Measurements from ENCODE around the gene APOA4. TPM values are rescaled to one million over a fixed set of nuclear protein-coding genes. Genes with fewer than 3 reads are reported as not detected.
A peak's percentile ranks its signal among the peaks of the same experiment; 100 is the strongest.

The APOA4 gene
- not detected for total RNA-seq

DNA sequence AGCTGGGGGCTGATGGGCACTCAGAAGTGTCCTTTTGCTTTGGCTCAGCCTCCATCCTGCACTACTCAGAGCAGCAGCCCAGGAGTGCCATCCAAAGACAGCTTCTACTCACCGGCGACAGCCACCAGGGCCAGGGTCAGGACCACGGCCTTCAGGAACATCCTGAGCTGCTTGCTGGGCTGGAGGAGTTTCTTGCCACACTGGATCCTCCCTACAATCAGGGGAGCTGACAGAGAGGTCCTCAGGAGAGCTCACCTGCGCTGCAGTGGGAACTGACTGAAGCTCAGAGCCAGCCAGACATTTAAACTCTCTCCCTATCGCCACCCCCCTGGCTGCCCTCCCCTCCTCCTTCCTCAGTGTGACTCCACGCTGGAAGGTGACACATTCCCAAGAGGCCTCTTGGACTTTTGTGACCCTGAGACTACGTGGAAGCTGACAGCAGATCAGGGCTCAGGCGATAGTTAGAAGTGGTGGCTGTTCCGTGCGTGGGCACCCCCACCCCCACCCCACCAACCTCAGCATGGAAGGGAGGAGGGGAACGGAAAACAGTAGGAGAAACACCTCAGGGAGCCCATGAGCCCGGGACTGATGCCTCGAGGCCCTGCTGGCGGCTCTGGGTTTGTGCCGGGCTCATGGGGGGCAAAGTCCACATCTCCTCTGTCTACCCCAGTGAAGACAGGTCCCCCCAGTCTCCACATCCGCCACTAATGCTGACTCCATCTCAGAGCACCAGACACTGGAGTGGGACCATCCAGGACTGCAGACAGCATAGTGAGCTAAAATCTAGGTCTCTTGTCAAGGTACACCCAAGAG lies at the start of gene APOA4:
Gene APOA4, minus strand, starts transcription at position 274 of the 813 bp plus-strand sequence. Its CDS starts 113 bp downstream, at position 161.
- no peaks in the 10 kb centered on the region for H3K9me3 Mint-ChIP-seq

DNA sequence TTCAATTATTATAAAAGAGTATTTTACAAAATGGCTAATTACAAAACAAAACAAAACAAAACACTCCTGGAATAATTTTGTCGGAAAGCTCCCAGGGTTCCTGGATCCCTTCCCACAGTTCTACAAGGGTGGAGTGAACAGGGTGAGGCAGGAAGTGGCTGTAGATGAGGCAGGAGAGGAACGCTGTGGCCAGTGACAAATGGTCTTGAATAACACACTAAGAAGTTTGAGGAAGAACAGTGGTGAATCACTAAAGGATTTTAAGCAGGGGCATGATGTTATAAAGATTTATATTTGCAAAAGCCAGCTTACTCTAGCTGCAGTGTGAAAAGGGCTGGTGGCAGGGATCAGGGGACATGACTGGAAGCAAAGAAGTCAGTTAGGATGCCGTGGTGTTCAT lies 48.1 kb upstream of the APOA4 start:
- H3K27ac Mint-ChIP-seq: no peak overlapping the region
- H3K9me3 Mint-ChIP-seq: no peaks in the 10 kb centered on the region
- H3K36me3 Mint-ChIP-seq: peaks cover 1% of the 10 kb centered on the region
- no peaks in the 10 kb centered on the region for H3K27me3 Mint-ChIP-seq
- H3K4me3 Mint-ChIP-seq: no peak overlapping the region
- H3K4me1 Mint-ChIP-seq: peaks cover 4% of the 10 kb centered on the region
- DNase-seq: no peak

More for the DNA sequence above, at the start of gene APOA4:
- H3K36me3 Mint-ChIP-seq: no peaks in the 10 kb centered on the region
- no peak for DNase-seq
- H3K27ac Mint-ChIP-seq: no peak within 1 kb of the TSS
- no peaks in the 10 kb centered on the region for H3K27me3 Mint-ChIP-seq
- H3K4me3 Mint-ChIP-seq: no peak within 1 kb of the TSS
- H3K4me1 Mint-ChIP-seq: no peaks in the 10 kb centered on the region

DNA sequence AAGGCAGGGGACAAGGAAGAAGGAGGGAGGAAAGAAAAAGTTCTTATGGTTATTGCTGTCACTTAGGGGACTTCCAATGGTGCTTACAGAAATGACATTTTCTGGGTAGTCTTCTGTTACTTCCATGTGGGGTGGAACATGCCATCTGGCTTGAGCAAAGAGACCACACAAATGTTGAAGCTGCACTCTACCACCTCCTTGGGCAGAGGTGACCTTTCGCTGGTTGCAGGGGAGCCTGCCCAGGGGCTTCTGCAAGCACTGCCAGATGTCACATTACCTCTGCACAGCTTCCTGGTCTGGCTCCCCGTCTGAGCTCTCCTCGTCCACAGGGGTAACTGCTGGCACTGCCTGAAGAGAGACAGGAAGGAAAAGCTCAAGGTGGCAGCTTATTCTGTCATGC lies 47.0 kb upstream of the APOA4 start:
- Mint-ChIP-seq H3K9me3 (no peaks in the 10 kb centered on the region), H3K4me1 (peaks cover 4% of the 10 kb centered on the region), H3K27ac (no peak overlapping the region), H3K4me3 (no peak overlapping the region), H3K27me3 (no peaks in the 10 kb centered on the region), H3K36me3 (peaks cover 1% of the 10 kb centered on the region)
- DNase-seq: no peak

DNA sequence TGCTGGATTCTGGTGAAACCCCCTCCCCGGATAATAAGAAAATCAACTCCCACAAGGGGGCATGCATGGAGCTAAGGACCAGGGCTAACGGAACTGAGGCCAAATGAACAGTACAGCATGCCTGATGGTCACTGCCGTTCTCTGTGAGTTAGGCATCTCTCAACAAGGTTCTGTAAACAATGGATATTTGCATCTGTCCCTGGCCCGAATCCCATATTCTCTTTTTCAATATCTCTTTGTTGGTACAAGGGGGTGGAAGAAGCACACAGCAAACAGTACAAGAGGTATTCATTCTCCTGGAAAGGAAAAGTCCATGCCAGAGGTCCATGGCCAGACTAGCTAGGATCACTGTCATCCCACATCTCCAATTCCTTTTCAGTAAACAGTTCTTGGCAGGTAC lies 46.5 kb upstream of the APOA4 start:
- Mint-ChIP-seq H3K27ac (no peak overlapping the region), H3K27me3 (no peaks in the 10 kb centered on the region), H3K9me3 (no peaks in the 10 kb centered on the region)

DNA sequence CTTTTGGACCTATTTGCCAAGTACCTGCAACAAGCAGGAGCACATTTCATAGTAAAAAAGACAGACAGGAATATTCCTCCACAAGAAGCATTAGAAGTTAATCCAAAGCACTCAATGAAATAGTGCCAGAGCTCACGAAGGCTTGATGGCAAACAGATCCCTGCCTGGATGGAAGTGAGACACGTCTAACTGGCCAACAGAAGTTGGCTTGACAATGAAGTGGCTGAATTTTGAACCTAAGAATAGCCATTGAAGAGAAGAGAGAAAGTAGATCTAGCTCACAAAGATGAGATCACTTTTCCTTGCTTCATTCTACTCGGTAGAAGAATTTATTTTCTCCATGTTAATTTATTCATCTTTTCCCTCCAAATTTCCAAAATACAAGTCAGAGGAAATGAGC lies 45.0 kb upstream of the APOA4 start:
- H3K27ac Mint-ChIP-seq: no peak overlapping the region
- no peak for DNase-seq
- H3K36me3 Mint-ChIP-seq: peaks cover 6% of the 10 kb centered on the region
- H3K4me3 Mint-ChIP-seq: no peak overlapping the region
- H3K9me3 Mint-ChIP-seq: no peaks in the 10 kb centered on the region
- no peaks in the 10 kb centered on the region for H3K27me3 Mint-ChIP-seq
- H3K4me1 Mint-ChIP-seq: peaks cover 4% of the 10 kb centered on the region

More for the DNA sequence above, 46.5 kb upstream of the APOA4 start:
- Mint-ChIP-seq H3K4me1 (peaks cover 4% of the 10 kb centered on the region), H3K4me3 (no peak overlapping the region), H3K36me3 (peaks cover 1% of the 10 kb centered on the region)
- no peak for DNase-seq

DNA sequence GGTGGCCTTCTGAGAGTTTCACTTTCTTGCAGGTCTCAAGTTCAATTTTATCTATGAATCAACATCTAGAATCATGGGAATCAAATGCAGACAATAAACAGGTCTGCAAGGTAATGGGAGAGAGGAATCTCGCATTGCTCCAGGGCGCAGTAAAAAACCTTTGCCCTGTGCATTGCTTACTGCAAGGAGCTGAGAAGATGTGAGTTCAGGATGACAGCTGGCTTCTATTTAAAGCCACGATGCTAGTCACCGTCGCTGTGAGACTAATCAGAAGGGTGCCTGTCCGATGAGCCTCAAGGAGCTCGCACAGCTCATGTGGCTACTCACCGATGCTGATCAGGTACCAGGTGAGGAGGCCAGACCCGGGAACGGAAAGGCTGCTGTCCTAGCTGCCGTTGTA lies 44.5 kb upstream of the APOA4 start:
- peaks cover 4% of the 10 kb centered on the region for H3K4me1 Mint-ChIP-seq
- no peak overlapping the region for H3K27ac Mint-ChIP-seq
- no peak for DNase-seq
- no peaks in the 10 kb centered on the region for H3K9me3 Mint-ChIP-seq
- peaks cover 6% of the 10 kb centered on the region for H3K36me3 Mint-ChIP-seq
- no peaks in the 10 kb centered on the region for H3K27me3 Mint-ChIP-seq
- no peak overlapping the region for H3K4me3 Mint-ChIP-seq

DNA sequence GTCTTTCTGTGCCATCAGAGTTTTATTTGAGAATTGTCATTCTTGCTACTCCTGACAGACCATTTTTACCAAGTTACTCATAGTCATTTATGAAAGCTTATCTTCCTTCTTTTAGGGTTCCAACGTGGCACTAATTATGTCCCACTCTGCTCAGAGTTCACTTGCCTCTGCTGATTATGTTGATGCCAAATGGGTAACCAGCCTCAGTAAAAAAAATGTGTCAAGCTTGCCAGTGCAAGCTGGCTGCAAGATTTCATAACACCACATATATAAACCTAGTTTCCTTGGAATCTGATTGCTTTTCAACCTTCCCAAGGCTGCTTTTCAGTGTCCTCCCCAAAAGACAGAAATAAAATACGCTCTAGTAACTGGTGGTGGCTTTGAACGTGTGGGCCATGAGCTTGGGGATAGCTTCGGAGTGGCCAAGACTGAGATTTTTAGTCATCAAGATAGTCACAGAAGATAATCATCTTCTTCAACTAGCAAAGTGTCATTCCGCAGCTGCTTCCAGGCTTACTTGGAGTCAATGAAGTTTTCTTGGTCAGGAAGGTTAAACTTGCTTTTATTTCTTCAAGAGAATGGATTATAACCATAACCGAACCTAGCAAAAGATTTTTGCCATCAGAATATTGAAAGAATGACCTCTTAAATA lies 43.8 kb upstream of the APOA4 start:
- no peaks in the 10 kb centered on the region for H3K9me3 Mint-ChIP-seq
- no peak for DNase-seq
- no peaks in the 10 kb centered on the region for H3K27me3 Mint-ChIP-seq
- peaks cover 6% of the 10 kb centered on the region for H3K36me3 Mint-ChIP-seq
- no peak overlapping the region for H3K4me3 Mint-ChIP-seq
- no peak overlapping the region for H3K27ac Mint-ChIP-seq
- peaks cover 4% of the 10 kb centered on the region for H3K4me1 Mint-ChIP-seq

DNA sequence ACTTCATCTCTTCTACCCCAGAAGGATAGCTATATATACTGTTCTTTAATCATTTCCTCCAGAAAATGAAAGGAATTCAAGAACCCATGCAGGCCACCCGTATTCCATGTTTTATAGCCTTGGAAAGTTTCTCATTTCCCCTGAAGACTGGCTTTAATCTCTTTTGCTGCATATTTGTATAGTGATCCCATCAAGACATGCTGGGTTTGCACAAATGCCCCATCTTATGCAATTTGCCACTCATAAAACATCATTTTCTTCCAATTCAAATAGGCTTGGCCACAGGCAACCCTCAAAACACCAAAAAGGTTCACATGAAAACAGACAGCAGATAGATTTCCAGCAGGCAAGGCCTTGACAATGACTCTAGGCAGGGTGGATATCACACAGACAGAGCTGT lies 42.6 kb upstream of the APOA4 start:
- H3K36me3 Mint-ChIP-seq: peaks cover 15% of the 10 kb centered on the region
- H3K4me1 Mint-ChIP-seq: peaks cover 4% of the 10 kb centered on the region
- no peak for DNase-seq
- H3K27me3 Mint-ChIP-seq: no peaks in the 10 kb centered on the region
- H3K9me3 Mint-ChIP-seq: no peaks in the 10 kb centered on the region
- no peak overlapping the region for H3K4me3 Mint-ChIP-seq
- no peak overlapping the region for H3K27ac Mint-ChIP-seq

DNA sequence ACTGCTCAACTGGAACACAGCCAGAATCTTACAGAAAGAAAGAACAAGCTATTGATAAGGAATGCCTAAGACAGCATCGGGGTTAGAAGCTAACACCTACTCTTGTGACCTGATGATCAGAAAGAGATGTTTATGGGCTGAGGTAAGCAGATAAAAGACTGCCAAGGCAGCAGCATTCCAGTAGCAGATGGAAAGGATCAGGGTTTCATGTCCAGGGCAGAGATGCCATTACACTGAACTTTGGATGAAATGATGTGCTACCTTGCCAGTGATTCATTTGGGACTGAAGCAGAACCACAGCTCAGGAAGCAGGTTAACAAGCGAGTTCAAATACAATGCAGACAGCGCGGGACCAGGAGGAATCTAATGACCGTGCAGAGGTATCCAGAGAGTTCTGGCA lies 41.4 kb upstream of the APOA4 start:
- Mint-ChIP-seq H3K4me3 (no peak overlapping the region), H3K36me3 (peaks cover 17% of the 10 kb centered on the region), H3K4me1 (no peaks in the 10 kb centered on the region), H3K27me3 (no peaks in the 10 kb centered on the region), H3K9me3 (no peaks in the 10 kb centered on the region), H3K27ac (no peak overlapping the region)
- no peak for DNase-seq

DNA sequence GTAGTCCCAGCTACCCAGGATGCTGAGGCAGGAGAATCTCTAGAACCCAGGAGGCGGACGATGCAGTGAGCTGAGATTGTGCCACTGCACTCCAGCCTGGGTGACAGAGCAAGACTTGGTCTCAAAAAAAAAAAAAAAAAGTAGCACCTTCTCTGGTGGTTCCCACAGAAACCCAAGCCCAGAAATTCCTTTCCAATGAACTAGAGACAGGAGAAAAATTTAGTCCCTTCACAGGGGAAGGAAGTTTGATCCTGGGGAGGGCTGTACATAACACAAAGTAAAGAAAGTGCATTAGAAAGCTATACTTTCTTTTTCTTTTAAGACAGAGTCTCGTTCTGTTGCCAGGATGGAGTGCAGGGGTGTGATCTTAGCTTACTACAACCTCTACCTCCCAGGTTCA lies 39.8 kb upstream of the APOA4 start:
- H3K36me3 Mint-ChIP-seq: peaks cover 19% of the 10 kb centered on the region
- no peaks in the 10 kb centered on the region for H3K4me1 Mint-ChIP-seq
- no peaks in the 10 kb centered on the region for H3K27me3 Mint-ChIP-seq
- no peak for DNase-seq
- no peak overlapping the region for H3K27ac Mint-ChIP-seq
- H3K9me3 Mint-ChIP-seq: no peaks in the 10 kb centered on the region
- H3K4me3 Mint-ChIP-seq: no peak overlapping the region

DNA sequence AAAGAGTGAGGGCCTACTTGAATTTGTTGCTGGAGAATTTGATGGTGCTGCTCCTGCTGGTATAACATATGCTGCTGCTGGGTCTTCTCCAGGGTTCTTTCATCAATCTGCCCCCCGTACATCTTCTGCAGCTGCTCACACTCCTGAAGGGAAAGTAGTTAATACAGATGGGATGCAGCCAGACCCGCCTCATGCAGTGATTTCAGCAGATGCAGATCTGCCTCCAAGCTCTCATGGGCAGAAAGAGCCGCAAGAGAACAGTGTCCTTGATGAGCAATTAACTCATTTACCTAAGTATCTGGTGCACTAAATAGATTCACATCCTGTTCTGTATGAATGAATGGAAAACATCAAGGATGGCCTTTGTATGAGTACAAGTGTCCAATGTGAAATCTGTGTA lies 39.1 kb upstream of the APOA4 start:
- Mint-ChIP-seq H3K4me3 (no peak overlapping the region), H3K27ac (no peak overlapping the region), H3K9me3 (no peaks in the 10 kb centered on the region), H3K4me1 (peaks cover under 1% of the 10 kb centered on the region), H3K36me3 (peaks cover 19% of the 10 kb centered on the region), H3K27me3 (no peaks in the 10 kb centered on the region)
- no peak for DNase-seq

DNA sequence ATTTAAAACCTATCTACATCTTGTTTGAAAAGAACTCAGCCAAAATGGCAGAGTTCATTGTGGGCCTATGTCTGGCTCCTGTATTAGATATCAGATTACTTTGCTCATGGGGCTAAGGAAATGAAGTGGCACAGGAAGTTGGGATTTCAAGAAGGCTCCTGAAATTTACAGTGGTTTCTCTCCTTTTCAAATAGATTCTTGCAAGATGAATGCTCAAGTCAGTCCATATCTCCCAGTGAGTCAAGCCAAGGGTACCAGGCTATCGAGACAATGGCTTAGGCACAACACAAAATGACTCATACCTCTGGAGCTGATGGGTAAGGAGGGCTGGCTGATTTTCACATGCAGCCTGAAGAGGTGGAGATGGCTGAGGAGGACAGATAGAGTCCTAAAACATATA lies 38.4 kb upstream of the APOA4 start:
- peaks cover 19% of the 10 kb centered on the region for H3K36me3 Mint-ChIP-seq
- no peak overlapping the region for H3K27ac Mint-ChIP-seq
- no peak for DNase-seq
- H3K4me1 Mint-ChIP-seq: peaks cover 5% of the 10 kb centered on the region
- no peaks in the 10 kb centered on the region for H3K9me3 Mint-ChIP-seq
- no peaks in the 10 kb centered on the region for H3K27me3 Mint-ChIP-seq
- H3K4me3 Mint-ChIP-seq: no peak overlapping the region

DNA sequence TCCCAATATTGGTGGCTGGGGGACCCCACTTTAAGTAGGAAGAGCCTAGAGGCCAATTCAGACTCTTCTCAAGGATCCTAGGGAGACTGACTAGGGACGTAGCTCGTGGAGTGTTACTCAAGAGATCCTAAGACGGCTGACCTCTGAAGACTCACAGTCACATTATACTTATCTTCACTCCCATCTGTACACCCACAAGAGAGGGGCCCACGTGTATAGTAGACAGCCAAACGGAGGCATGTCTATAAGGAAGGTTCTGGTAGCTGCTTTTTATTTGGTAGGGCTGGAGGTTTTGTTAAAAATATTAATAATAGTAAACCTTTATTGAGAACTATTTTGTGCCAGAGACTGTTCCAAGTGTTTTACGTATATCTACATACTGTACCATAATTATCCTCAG lies 37.2 kb upstream of the APOA4 start:
- peaks cover 15% of the 10 kb centered on the region for H3K4me1 Mint-ChIP-seq
- H3K9me3 Mint-ChIP-seq: no peaks in the 10 kb centered on the region
- peaks cover 26% of the 10 kb centered on the region for H3K36me3 Mint-ChIP-seq
- H3K4me3 Mint-ChIP-seq: no peak overlapping the region
- no peak overlapping the region for H3K27ac Mint-ChIP-seq
- no peaks in the 10 kb centered on the region for H3K27me3 Mint-ChIP-seq
- DNase-seq: no peak

DNA sequence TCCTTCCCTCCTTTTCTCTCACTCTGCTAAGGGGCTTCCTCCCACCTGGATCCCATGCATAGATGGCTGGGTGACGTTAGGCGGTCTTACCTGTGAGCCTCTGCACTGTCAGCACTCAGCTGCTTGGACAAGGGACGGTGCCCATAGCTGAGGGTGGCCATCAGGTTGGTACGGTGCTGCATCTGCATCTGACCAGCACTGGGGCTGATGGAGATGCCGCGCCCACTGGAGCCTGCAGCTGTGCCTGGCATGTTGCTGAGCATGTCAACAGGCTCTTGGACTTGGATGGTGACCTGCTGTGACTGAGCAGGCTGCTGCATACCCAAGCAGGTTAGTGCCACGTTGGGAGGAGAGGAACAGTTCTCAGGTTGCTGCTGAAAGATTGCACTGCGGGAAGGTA lies 36.1 kb upstream of the APOA4 start:
- Mint-ChIP-seq H3K27me3 (no peaks in the 10 kb centered on the region), H3K36me3 (peaks cover 35% of the 10 kb centered on the region), H3K27ac (peak overlapping the region; percentile 10), H3K9me3 (peaks cover 2% of the 10 kb centered on the region), H3K4me1 (peaks cover 22% of the 10 kb centered on the region), H3K4me3 (no peak overlapping the region)
- no peak for DNase-seq

DNA sequence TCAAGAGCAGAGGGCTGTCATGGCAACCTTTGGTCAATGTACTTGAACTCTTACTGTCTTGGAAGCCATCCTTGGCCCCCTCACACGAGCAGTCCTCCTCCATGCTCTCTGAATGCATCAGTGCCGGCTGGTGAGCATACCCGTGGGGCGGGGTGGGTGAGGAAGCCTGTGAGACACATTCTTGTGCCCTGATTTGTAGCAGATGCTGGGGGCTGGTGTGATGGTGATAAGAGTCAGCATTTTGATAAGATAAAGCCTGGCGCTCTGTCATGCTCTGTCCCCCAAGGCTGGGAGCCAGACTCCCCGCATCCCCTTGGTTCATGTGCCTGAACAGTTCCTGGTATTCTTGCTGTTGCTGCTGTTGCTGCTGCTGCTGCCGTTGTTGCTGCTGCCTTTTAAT lies 34.8 kb upstream of the APOA4 start:
- H3K9me3 Mint-ChIP-seq: peaks cover 2% of the 10 kb centered on the region
- H3K27ac Mint-ChIP-seq: no peak overlapping the region
- no peak overlapping the region for H3K4me3 Mint-ChIP-seq
- no peak for DNase-seq
- peaks cover 31% of the 10 kb centered on the region for H3K36me3 Mint-ChIP-seq
- H3K27me3 Mint-ChIP-seq: no peaks in the 10 kb centered on the region
- H3K4me1 Mint-ChIP-seq: peaks cover 33% of the 10 kb centered on the region

DNA sequence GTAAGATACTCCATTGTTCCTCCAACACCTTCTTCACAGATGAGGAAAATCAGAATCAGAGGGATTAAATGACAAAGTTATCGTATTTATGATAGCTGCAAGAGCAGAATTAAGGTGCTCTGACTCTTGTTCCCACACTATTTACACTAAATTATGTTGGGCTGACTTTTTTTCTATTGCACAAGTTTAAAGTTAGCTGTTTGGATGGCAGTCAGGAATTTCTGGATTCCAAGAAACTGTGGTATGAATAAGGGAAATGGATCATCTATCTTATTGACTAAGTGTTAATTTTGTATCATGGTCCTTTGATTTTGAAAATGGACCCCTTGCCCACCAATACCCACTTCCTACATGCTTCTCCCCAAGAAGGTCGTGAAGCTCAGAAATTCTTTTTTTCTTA lies 34.2 kb upstream of the APOA4 start:
- Mint-ChIP-seq H3K4me3 (no peak overlapping the region), H3K27ac (no peak overlapping the region), H3K36me3 (peaks cover 33% of the 10 kb centered on the region)

More for the DNA sequence above, 34.2 kb upstream of the APOA4 start:
- H3K9me3 Mint-ChIP-seq: peaks cover 2% of the 10 kb centered on the region
- H3K27me3 Mint-ChIP-seq: no peaks in the 10 kb centered on the region
- H3K4me1 Mint-ChIP-seq: peaks cover 39% of the 10 kb centered on the region
- no peak for DNase-seq

All from activated naive CD8-positive, alpha-beta T cell treated with anti-CD3 and anti-CD28 coated beads for 36 hours (primary cell).